ENCODE measurements around the gene NINJ1. TPM values are rescaled to one million over a fixed set of nuclear protein-coding genes. Genes with fewer than 3 reads are reported as not detected.
"Not testable (repeated sequence)": the region's sequence is repeated elsewhere in the genome, so short reads cannot be mapped to it uniquely, and the experiment has no call there.

The NINJ1 gene
- total RNA-seq, 2 donors from 2014 or later, result 20.1 to 21.9 TPM

DNA sequence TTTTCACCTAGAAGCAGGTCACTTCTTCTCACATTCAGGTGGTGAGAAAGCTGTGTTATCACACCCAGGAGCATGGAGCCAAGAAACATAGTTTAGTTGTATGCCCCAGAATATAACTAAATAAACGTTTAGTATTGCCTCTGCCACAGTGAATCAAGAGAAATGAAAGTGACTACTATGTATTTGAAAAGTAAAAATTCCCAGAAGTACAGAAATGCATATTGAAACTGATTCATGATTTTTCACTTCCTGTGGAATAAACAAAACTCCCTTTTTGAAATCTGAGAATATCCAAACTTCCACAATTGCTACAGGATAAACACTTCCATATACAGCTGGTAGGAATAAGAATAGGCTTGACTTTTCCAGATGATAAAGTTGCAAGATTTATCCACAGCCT, 15.3 kb upstream of the NINJ1 start:
- peaks cover 19 to 22% of the 10 kb centered on the region in 2 donors for H3K4me1 Mint-ChIP-seq (ENCODE audit: low read depth in 2 of 2)
- no peak for DNase-seq (ENCODE audit: low spot score)
- peak overlapping the region in 1 of 2 donors; percentile 60 for H3K27ac Mint-ChIP-seq
- peak in 1 of 2 donors; percentile 30 for ATAC-seq
- peak overlapping the region; percentile 47 for H3K4me3 Mint-ChIP-seq
- H3K36me3 Mint-ChIP-seq, result peaks cover 8% of the 10 kb centered on the region
- peaks cover 4% of the 10 kb centered on the region for H3K9me3 Mint-ChIP-seq
- no peaks in the 10 kb centered on the region for H3K27me3 Mint-ChIP-seq

DNA sequence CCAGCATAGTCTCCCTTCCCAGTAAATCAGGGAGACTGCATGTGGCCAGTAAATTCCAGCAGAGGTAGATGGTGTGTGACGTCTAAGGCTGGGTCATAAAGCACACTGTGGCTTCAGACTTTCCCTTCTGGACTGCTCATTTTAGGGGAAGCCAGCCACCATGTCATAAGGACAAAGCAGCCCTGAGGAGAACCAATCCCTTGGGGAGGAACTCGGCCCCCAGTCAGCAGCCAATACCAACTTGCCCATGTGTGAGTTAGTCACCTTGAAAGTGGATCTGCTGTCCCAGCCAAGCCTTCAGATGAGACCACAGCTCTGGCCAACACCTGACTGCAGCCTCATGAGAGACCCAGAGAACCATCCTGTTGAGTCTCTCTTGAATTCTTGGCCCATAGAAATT, 14.7 kb upstream of the NINJ1 start:
- H3K4me1 Mint-ChIP-seq (ENCODE audit: low read depth in 2 of 2), result peaks cover 23 to 26% of the 10 kb centered on the region in 2 donors
- ATAC-seq (peak; percentile 35 to 60), DNase-seq (ENCODE audit: low spot score) (no peak)
- H3K36me3 Mint-ChIP-seq, result peaks cover 8% of the 10 kb centered on the region
- no peak overlapping the region for H3K4me3 Mint-ChIP-seq
- H3K27me3 Mint-ChIP-seq, result no peaks in the 10 kb centered on the region
- H3K27ac Mint-ChIP-seq, result peak overlapping the region in 1 of 2 donors; percentile 60
- peaks cover 4% of the 10 kb centered on the region for H3K9me3 Mint-ChIP-seq

DNA sequence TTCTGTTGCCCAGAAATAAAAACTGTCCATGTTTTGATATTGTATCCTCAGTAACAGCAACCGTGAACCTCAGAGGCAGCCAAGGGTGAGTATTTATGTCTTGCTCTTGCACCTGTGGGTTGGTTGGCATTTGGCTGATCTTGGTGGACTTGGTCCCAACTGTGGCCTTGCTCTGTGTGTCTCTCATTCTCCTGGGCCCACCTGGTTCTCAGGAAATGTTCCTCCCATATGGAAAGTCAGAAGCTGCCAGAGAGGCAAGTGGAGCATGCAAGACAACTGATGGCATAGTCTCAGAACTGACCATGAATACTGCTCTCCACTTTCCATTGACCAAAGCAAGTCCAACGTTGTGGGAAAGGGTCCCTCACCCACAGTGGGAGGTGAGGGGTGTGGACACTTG, 13.6 kb upstream of the NINJ1 start:
- no peak overlapping the region for H3K4me3 Mint-ChIP-seq
- no peak overlapping the region for H3K27ac Mint-ChIP-seq
- ATAC-seq, result no peak
- peaks cover 8% of the 10 kb centered on the region for H3K36me3 Mint-ChIP-seq
- DNase-seq (ENCODE audit: low spot score), result no peak
- H3K27me3 Mint-ChIP-seq, result no peaks in the 10 kb centered on the region
- H3K9me3 Mint-ChIP-seq, result peaks cover 4% of the 10 kb centered on the region
- H3K4me1 Mint-ChIP-seq (ENCODE audit: low read depth in 2 of 2), result peaks cover 23 to 32% of the 10 kb centered on the region in 2 donors

DNA sequence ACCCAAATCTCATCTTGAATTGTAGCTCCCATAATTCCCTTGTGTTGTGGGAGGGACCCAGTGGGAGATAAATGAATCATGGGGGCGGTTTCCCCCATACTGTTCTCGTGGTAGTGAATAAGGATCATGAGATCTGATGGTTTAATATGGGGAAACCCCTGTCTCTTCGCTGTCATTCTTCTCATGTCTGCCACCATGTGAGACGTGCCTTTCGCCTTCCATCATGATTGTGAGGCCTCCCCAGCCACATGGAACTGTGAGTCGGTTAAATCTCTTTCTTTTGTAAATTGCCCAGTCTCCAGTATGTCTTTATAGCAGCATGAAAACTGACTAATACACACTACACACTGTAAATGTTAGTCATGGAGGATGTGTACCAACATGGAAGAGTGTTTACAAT, 12.6 kb upstream of the NINJ1 start:
- DNase-seq (ENCODE audit: low spot score); H3K9me3 Mint-ChIP-seq; H3K27ac Mint-ChIP-seq; H3K36me3 Mint-ChIP-seq; ATAC-seq; H3K27me3 Mint-ChIP-seq; H3K4me3 Mint-ChIP-seq: not testable (repeated sequence)
- H3K4me1 Mint-ChIP-seq (ENCODE audit: low read depth in 2 of 2), result peaks cover 23 to 32% of the 10 kb centered on the region in 2 donors

DNA sequence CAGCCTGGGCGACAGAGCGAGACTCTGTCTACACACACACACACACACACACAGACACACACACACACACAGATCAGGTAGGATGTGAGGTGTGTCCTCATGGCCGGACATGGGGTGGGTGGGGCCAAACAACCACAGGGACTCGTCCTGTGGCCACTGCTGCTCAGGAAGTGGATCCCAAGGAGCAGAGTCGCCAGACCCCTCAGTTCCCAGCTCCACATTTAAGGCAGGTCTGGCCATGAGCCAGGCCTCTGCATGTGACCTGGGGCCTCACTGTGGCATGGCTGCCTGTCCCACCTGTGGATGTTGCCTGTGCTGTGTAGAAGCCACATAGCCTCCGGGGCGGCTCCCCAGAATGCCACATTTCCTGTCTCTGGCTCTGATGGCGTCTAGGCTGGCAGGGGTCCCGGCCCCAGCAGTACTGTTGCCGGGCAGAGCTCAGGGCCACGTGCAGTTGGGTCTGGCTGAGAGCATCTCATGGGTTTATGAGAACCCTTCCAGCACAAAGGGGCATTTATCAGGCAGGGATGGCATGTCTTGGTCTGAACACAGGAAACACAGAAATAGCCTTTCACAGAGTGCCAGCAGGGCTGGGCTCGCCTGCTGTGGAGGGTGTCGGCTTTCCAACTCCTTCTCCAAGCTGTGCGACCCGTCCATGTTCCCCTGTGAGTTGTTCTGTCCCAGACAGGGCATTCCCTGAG, 9.9 kb upstream of the NINJ1 start:
- H3K4me1 Mint-ChIP-seq (ENCODE audit: low read depth in 2 of 2), result peaks cover 11 to 27% of the 10 kb centered on the region in 2 donors

DNA sequence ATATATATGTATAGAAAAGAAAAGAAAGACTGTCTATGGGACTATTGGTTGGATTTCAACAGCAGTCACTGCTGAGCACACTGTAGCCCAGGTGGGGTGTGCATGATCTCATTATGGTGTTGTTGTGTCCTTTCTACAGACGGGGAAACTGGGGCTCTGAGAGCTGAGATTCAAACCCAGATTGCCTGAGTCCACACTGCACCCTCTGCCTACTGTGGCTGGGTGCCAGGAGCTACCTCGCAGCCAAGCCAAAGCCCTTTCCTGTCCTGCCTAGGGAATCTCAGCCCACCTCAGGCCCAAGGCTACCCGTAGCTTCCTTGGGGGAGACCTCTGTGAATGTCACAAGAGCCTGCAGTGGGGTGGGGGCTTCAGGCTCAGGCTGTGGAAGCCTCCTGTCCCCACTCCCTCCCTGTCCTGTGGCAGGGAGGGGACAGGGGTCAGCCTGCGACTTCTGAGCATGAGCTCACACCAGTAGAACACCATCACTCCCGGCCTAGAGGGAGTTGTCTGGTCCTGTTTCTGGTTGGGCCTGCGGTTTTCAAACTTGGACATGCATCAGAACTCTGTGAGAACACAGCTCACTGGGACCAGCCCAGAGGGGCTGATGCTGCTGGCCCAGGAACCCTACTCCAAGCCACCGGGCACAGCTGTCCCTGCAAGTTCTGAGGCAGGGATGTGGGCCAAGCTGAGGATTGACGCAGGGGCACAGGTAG, 7.9 kb upstream of the NINJ1 start:
- Mint-ChIP-seq H3K4me1 (ENCODE audit: low read depth in 2 of 2) (peaks cover 10 to 35% of the 10 kb centered on the region in 2 donors), H3K4me3 (no peak overlapping the region), H3K27me3 (peaks cover 0 to 3% of the 10 kb centered on the region in 2 donors), H3K27ac (no peak overlapping the region), H3K36me3 (peaks cover 7% of the 10 kb centered on the region), H3K9me3 (peaks cover 3% of the 10 kb centered on the region)
- no peak for ATAC-seq
- no peak for DNase-seq (ENCODE audit: low spot score)

More for the DNA sequence above, 9.9 kb upstream of the NINJ1 start:
- DNase-seq (ENCODE audit: low spot score) (no peak), ATAC-seq (peak; percentile 33 to 46)
- Mint-ChIP-seq H3K27ac (peak overlapping the region in 1 of 2 donors; percentile 34), H3K9me3 (peaks cover 4% of the 10 kb centered on the region), H3K27me3 (peaks cover 0 to 3% of the 10 kb centered on the region in 2 donors), H3K36me3 (peaks cover 8% of the 10 kb centered on the region), H3K4me3 (no peak overlapping the region)

DNA sequence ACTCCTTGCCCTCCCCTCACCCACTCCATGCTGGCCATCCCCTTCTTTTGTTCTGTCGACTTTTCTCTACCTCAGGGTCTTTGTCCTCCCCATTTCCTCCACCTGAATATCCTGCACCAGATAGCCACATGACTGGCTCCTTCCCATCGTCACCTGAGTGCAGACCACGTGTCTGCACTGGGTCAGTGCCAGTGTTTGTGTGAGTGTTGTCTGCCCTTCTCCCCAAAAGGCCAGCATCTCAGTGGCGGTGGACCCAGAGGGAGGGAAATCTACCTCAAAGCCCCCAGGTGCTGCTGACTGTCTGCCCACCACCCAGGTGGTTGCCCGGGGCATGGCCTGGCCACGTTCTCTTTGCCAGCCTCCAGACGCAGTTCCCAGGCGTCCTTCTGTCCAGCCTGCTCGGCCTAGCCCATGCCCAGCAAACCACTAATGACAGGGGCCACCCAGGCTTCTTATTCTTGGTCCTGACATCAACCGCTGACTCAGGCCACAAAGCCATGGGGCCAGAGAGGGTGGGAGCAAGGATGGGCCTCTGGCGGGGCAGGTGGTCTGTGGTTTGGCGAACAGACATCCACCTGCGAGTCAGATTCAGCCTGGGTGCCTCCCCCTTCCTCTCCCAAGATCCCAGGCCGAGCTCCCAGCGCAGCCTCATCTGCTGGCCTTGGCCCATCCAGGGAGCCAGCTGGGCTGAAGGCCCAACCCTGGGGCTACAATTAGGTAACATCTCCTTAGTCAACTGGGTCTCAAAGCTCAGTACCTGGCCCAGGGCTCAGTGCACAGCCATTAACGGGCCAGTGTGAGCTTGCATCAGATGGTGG, 5.5 kb upstream of the NINJ1 start:
- peak overlapping the region in 1 of 2 donors; percentile 54 for H3K27ac Mint-ChIP-seq
- no peak for DNase-seq (ENCODE audit: low spot score)
- H3K9me3 Mint-ChIP-seq, result no peaks in the 10 kb centered on the region
- no peaks in the 10 kb centered on the region for H3K36me3 Mint-ChIP-seq
- H3K27me3 Mint-ChIP-seq, result peaks cover 0 to 3% of the 10 kb centered on the region in 2 donors
- peaks cover 11 to 33% of the 10 kb centered on the region in 2 donors for H3K4me1 Mint-ChIP-seq (ENCODE audit: low read depth in 2 of 2)
- ATAC-seq, result no peak
- H3K4me3 Mint-ChIP-seq, result no peak overlapping the region

DNA sequence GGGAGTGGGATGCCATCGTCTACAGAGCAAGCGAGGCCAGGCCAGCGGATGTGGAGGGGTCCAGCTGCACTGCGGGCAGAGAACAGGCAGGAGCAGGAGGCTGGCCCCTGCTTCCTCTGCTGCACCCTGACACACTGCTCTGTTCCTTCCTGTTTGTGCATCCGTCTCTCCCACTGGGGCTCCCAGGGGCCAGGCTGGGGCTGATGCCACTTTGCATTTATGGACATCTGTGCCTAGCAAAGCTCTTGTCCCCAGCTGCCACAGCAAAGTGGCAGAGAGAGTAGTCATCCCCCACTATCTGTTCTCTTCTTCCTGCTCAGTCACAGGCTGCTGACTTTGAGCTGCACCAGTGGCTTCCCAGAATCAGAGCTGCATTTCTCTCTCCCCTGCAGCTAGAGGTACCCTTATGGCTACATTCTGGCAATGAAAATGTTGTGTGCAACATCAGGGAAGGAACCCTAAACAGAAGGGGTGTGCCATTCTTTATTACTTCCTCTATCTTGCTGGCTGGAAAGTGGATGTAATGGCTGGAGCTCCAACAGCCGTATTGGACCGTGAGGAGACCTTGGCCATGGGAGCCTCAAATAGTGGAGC, 4.2 kb upstream of the NINJ1 start:
- Mint-ChIP-seq H3K4me1 (ENCODE audit: low read depth in 2 of 2) (peaks cover 8 to 24% of the 10 kb centered on the region in 2 donors), H3K4me3 (no peak overlapping the region), H3K27ac (no peak overlapping the region), H3K27me3 (peaks cover 0 to 3% of the 10 kb centered on the region in 2 donors), H3K9me3 (no peaks in the 10 kb centered on the region), H3K36me3 (no peaks in the 10 kb centered on the region)
- ATAC-seq (no peak), DNase-seq (ENCODE audit: low spot score) (no peak)

DNA sequence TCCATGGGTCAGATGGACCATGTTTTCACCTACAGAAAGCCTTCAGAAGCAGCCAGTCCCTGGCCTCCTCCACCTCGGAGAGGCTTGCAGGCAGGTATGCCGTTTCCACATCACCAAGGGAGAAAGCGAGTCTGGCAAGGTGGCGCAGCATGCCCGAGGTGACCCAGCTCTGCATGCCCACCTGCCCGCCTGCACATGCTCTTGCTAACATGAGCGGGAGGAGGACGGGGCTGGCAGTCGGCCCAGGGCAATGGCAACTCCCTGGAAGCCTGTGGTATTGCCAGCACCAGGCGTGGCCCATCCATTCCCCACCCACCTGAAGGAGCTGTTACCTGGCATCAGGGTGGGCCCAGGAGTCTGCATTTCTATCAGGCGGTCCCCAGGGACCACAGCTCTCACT, 3.3 kb upstream of the NINJ1 start:
- DNase-seq (ENCODE audit: low spot score) (no peak), ATAC-seq (no peak)
- H3K27ac Mint-ChIP-seq, result no peak overlapping the region
- H3K4me3 Mint-ChIP-seq, result no peak overlapping the region
- no peaks in the 10 kb centered on the region for H3K9me3 Mint-ChIP-seq
- H3K36me3 Mint-ChIP-seq, result no peaks in the 10 kb centered on the region
- H3K27me3 Mint-ChIP-seq, result peaks cover 0 to 3% of the 10 kb centered on the region in 2 donors
- peaks cover 15 to 31% of the 10 kb centered on the region in 2 donors for H3K4me1 Mint-ChIP-seq (ENCODE audit: low read depth in 2 of 2)

DNA sequence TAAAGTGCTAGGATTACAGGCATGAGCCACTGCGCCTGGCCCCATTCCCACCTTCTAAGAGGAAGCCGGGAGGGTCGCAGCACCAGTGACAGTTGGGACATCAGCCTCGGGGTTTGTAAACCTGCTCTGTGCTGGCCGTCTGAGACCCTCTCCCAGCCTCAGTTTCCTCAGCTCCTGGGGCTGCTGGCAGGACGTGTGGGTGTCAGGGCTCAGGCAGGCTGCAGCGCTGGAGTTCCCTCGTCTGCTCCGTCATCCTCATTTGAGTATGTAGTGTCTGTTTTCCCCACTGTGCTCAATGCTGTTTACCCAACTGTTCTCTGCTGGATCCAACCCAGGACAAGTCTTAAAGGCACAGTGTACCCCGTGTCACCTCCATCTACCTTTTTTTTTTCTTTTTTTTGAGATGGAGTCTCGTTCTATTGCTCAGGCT, 2.0 kb upstream of the NINJ1 start:
- DNase-seq (ENCODE audit: low spot score) (no peak), ATAC-seq (no peak)
- H3K9me3 Mint-ChIP-seq, result no peaks in the 10 kb centered on the region
- peaks cover 0 to 3% of the 10 kb centered on the region in 2 donors for H3K27me3 Mint-ChIP-seq
- H3K4me3 Mint-ChIP-seq, result no peak overlapping the region
- no peak overlapping the region for H3K27ac Mint-ChIP-seq
- H3K4me1 Mint-ChIP-seq (ENCODE audit: low read depth in 2 of 2), result peaks cover 16 to 33% of the 10 kb centered on the region in 2 donors
- H3K36me3 Mint-ChIP-seq, result no peaks in the 10 kb centered on the region

DNA sequence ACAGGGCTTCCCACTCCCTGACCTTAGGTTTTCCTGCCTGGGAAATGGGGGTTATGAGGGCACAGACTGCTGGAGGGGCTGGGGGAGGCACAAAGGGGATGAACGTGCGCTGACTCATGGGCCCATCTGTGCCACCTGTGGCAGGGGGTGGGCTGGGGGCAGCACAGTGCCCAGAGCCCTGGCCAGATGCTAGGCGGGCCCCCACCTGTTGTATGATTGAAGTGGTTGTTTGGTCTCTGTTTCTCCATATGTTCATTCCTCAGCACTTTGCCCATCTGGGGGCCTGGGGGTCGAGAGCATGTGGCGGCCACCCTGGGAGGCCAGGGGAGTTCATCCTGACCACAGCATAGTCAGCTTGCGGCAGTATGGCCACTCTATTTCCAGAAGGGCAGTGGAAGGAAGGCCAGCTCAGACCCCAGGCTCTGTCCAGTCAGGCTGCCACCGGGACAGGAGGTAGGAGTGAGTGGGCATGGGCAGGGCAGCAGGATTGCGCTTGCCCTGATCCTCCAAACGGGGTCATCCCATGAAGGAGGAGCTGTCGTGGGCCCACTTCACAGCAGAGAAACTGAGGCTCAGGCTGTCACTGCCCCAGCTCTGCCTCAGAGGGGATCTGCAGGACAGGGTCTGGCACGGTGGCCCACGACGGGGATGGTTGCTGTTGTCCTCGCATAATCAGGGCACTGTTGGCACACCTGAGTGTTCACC, 841 bp upstream of the NINJ1 start:
- Mint-ChIP-seq H3K4me3 (peak overlapping the region; percentile 78), H3K27me3 (peaks cover 0 to 3% of the 10 kb centered on the region in 2 donors), H3K27ac (peak overlapping the region; percentile 54 to 85), H3K9me3 (no peaks in the 10 kb centered on the region), H3K4me1 (ENCODE audit: low read depth in 2 of 2) (peaks cover 16 to 36% of the 10 kb centered on the region in 2 donors), H3K36me3 (no peaks in the 10 kb centered on the region)
- ATAC-seq, result no peak
- no peak for DNase-seq (ENCODE audit: low spot score)

DNA sequence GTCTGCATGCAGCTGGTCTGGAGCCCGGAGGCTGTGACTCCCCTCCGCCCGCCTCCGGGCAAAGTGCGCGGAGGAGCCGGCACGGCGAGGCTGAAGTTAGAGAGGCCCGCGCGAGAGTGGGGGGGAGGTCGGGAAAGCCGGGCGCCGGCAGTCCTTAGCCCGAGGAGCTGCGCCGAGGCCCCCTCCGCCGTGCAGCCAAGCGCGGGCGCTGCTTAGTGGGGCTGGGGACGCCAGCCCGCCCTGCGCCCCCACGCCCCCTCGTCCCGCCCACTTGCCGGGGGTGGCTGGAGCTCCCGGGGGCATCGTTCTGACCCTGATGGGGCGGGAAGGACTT, 403 bp downstream of the NINJ1 start:
- peak overlapping the region in 1 of 2 donors; percentile 33 for H3K27ac Mint-ChIP-seq
- ATAC-seq (peak; percentile 59 to 68), DNase-seq (ENCODE audit: low spot score) (peak; percentile 78)
- peak overlapping the region; percentile 78 for H3K4me3 Mint-ChIP-seq
- peaks cover 16 to 35% of the 10 kb centered on the region in 2 donors for H3K4me1 Mint-ChIP-seq (ENCODE audit: low read depth in 2 of 2)
- H3K27me3 Mint-ChIP-seq, result no peaks in the 10 kb centered on the region
- no peaks in the 10 kb centered on the region for H3K9me3 Mint-ChIP-seq
- no peaks in the 10 kb centered on the region for H3K36me3 Mint-ChIP-seq

Measured in natural killer cell treated with Interleukin-12 subunit alpha and Interleukin-12 subunit beta and Interleukin-15 and Interleukin-18, amount 100 ng/mL, for 72 hours (primary cell).